ENCODE measurements around the gene DENND1C.
A peak's percentile ranks its signal among the peaks of the same experiment; 100 is the strongest.

DENND1C gene

GRCh38 chr19:6521718-6522646, 40.4 kb upstream of the DENND1C start:
- DNase-seq (ENCODE audit: low read depth, low spot score) = no peak
- H3K4me3 ChIP-seq (ENCODE audit: low read length) = no peak overlapping the region

GRCh38 chr19:6519289-6519688, 37.7 kb upstream of the DENND1C start:
- no peak for DNase-seq (ENCODE audit: low read depth, low spot score)
- H3K4me3 ChIP-seq (ENCODE audit: low read length) = no peak overlapping the region
- no peak overlapping the region for H3K27ac ChIP-seq (ENCODE audit: low read length)
- H3K4me1 ChIP-seq (ENCODE audit: control insufficient read depth, insufficient read depth, low read length) = no peaks in the 10 kb centered on the region
- no peaks in the 10 kb centered on the region for H3K9me3 ChIP-seq (ENCODE audit: control insufficient read depth, insufficient read depth, low read length)
- no peaks in the 10 kb centered on the region for H3K27me3 ChIP-seq (ENCODE audit: control insufficient read depth, insufficient read depth, low read length)
- WGBS (ENCODE audit: insufficient coverage, insufficient read length) = no CpG with 5 or more reads among the region's 2 CpGs
- no peaks in the 10 kb centered on the region for H3K36me3 ChIP-seq (ENCODE audit: control insufficient read depth, insufficient read depth, low read length)

More at GRCh38 chr19:6521718-6522646, 40.4 kb upstream of the DENND1C start:
- WGBS (ENCODE audit: insufficient coverage, insufficient read length) = no CpG with 5 or more reads among the region's 20 CpGs
- Histone ChIP-seq H3K36me3 (ENCODE audit: control insufficient read depth, insufficient read depth, low read length) (no peaks in the 10 kb centered on the region), H3K4me1 (ENCODE audit: control insufficient read depth, insufficient read depth, low read length) (no peaks in the 10 kb centered on the region), H3K27me3 (ENCODE audit: control insufficient read depth, insufficient read depth, low read length) (no peaks in the 10 kb centered on the region), H3K9me3 (ENCODE audit: control insufficient read depth, insufficient read depth, low read length) (no peaks in the 10 kb centered on the region), H3K27ac (ENCODE audit: low read length) (no peak overlapping the region)

- Histone ChIP-seq H3K27me3 (ENCODE audit: control insufficient read depth, insufficient read depth, low read length) (no peaks in the 10 kb centered on the region), H3K9me3 (ENCODE audit: control insufficient read depth, insufficient read depth, low read length) (no peaks in the 10 kb centered on the region), H3K4me1 (ENCODE audit: control insufficient read depth, insufficient read depth, low read length) (no peaks in the 10 kb centered on the region), H3K4me3 (ENCODE audit: low read length) (no peak overlapping the region), H3K36me3 (ENCODE audit: control insufficient read depth, insufficient read depth, low read length) (no peaks in the 10 kb centered on the region), H3K27ac (ENCODE audit: low read length) (no peak overlapping the region)
- no CpG with 5 or more reads among the region's 14 CpGs for WGBS (ENCODE audit: insufficient coverage, insufficient read length)
- no peak for DNase-seq (ENCODE audit: low read depth, low spot score)
Observed at GRCh38 chr19:6518145-6518911, 36.7 kb upstream of the DENND1C start.

GRCh38 chr19:6516659-6517291, 35.2 kb upstream of the DENND1C start:
- H3K27ac ChIP-seq (ENCODE audit: low read length) = no peak overlapping the region
- H3K4me1 ChIP-seq (ENCODE audit: control insufficient read depth, insufficient read depth, low read length) = no peaks in the 10 kb centered on the region
- DNase-seq (ENCODE audit: low read depth, low spot score) = no peak
- H3K4me3 ChIP-seq (ENCODE audit: low read length) = peak overlapping the region; percentile 53; the same call in 1 of the 2 replicates
- no peaks in the 10 kb centered on the region for H3K27me3 ChIP-seq (ENCODE audit: control insufficient read depth, insufficient read depth, low read length)
- no peaks in the 10 kb centered on the region for H3K36me3 ChIP-seq (ENCODE audit: control insufficient read depth, insufficient read depth, low read length)
- no peaks in the 10 kb centered on the region for H3K9me3 ChIP-seq (ENCODE audit: control insufficient read depth, insufficient read depth, low read length)
- no CpG with 5 or more reads among the region's 38 CpGs for WGBS (ENCODE audit: insufficient coverage, insufficient read length)

- H3K27me3 ChIP-seq (ENCODE audit: control insufficient read depth, insufficient read depth, low read length) = no peaks in the 10 kb centered on the region
- H3K36me3 ChIP-seq (ENCODE audit: control insufficient read depth, insufficient read depth, low read length) = no peaks in the 10 kb centered on the region
- H3K4me3 ChIP-seq (ENCODE audit: low read length) = peak overlapping the region; percentile 53; the same call in 1 of the 2 replicates
- no CpG with 5 or more reads among the region's 26 CpGs for WGBS (ENCODE audit: insufficient coverage, insufficient read length)
- H3K4me1 ChIP-seq (ENCODE audit: control insufficient read depth, insufficient read depth, low read length) = no peaks in the 10 kb centered on the region
- peak; percentile 88 for DNase-seq (ENCODE audit: low read depth, low spot score)
- H3K27ac ChIP-seq (ENCODE audit: low read length) = no peak overlapping the region
- no peaks in the 10 kb centered on the region for H3K9me3 ChIP-seq (ENCODE audit: control insufficient read depth, insufficient read depth, low read length)
Observed at GRCh38 chr19:6516018-6516658, 34.6 kb upstream of the DENND1C start.

- Histone ChIP-seq H3K27ac (ENCODE audit: low read length) (no peak overlapping the region), H3K27me3 (ENCODE audit: control insufficient read depth, insufficient read depth, low read length) (no peaks in the 10 kb centered on the region), H3K4me3 (ENCODE audit: low read length) (no peak overlapping the region), H3K4me1 (ENCODE audit: control insufficient read depth, insufficient read depth, low read length) (no peaks in the 10 kb centered on the region), H3K36me3 (ENCODE audit: control insufficient read depth, insufficient read depth, low read length) (no peaks in the 10 kb centered on the region), H3K9me3 (ENCODE audit: control insufficient read depth, insufficient read depth, low read length) (no peaks in the 10 kb centered on the region)
- no CpG with 5 or more reads among the region's 15 CpGs for WGBS (ENCODE audit: insufficient coverage, insufficient read length)
- no peak for DNase-seq (ENCODE audit: low read depth, low spot score)
Observed at GRCh38 chr19:6514926-6515544, 33.4 kb upstream of the DENND1C start.

- Histone ChIP-seq H3K27ac (ENCODE audit: low read length) (no peak overlapping the region), H3K4me3 (ENCODE audit: low read length) (no peak overlapping the region), H3K4me1 (ENCODE audit: control insufficient read depth, insufficient read depth, low read length) (no peaks in the 10 kb centered on the region), H3K9me3 (ENCODE audit: control insufficient read depth, insufficient read depth, low read length) (no peaks in the 10 kb centered on the region), H3K27me3 (ENCODE audit: control insufficient read depth, insufficient read depth, low read length) (no peaks in the 10 kb centered on the region), H3K36me3 (ENCODE audit: control insufficient read depth, insufficient read depth, low read length) (no peaks in the 10 kb centered on the region)
- no CpG with 5 or more reads among the region's 9 CpGs for WGBS (ENCODE audit: insufficient coverage, insufficient read length)
- no peak for DNase-seq (ENCODE audit: low read depth, low spot score)
Observed at GRCh38 chr19:6514089-6514488, 32.5 kb upstream of the DENND1C start.

- no peak for DNase-seq (ENCODE audit: low read depth, low spot score)
- Histone ChIP-seq H3K27me3 (ENCODE audit: control insufficient read depth, insufficient read depth, low read length) (no peaks in the 10 kb centered on the region), H3K9me3 (ENCODE audit: control insufficient read depth, insufficient read depth, low read length) (no peaks in the 10 kb centered on the region), H3K27ac (ENCODE audit: low read length) (no peak overlapping the region), H3K36me3 (ENCODE audit: control insufficient read depth, insufficient read depth, low read length) (no peaks in the 10 kb centered on the region), H3K4me1 (ENCODE audit: control insufficient read depth, insufficient read depth, low read length) (no peaks in the 10 kb centered on the region), H3K4me3 (ENCODE audit: low read length) (no peak overlapping the region)
- WGBS (ENCODE audit: insufficient coverage, insufficient read length) = no CpG with 5 or more reads among the region's 7 CpGs
Observed at GRCh38 chr19:6510618-6511017, 29.0 kb upstream of the DENND1C start.

GRCh38 chr19:6509118-6509971, 27.8 kb upstream of the DENND1C start:
- Histone ChIP-seq H3K36me3 (ENCODE audit: control insufficient read depth, insufficient read depth, low read length) (no peaks in the 10 kb centered on the region), H3K4me3 (ENCODE audit: low read length) (no peak overlapping the region), H3K27me3 (ENCODE audit: control insufficient read depth, insufficient read depth, low read length) (no peaks in the 10 kb centered on the region), H3K9me3 (ENCODE audit: control insufficient read depth, insufficient read depth, low read length) (no peaks in the 10 kb centered on the region), H3K27ac (ENCODE audit: low read length) (no peak overlapping the region), H3K4me1 (ENCODE audit: control insufficient read depth, insufficient read depth, low read length) (no peaks in the 10 kb centered on the region)
- no CpG with 5 or more reads among the region's 20 CpGs for WGBS (ENCODE audit: insufficient coverage, insufficient read length)
- DNase-seq (ENCODE audit: low read depth, low spot score) = no peak

All from iPS DF 6.9 (cell line).